GM12864 (cell line): ENCODE results near the gene CCDC146.
"Not testable (repeated sequence)": the region's sequence is repeated elsewhere in the genome, so short reads cannot be mapped to it uniquely, and the experiment has no call there.

ENCODE experiments used
- DNase-seq: peaks from one replicate; pipeline ENCODE4 v3.0.0-alpha.2; 2011; ENCODE audit warnings: low read depth
- H3K4me3 ChIP-seq: 2 replicates; pipeline ENCODE4 v1.5.1; 2011; ENCODE audit warnings: mild to moderate bottlenecking, low read depth, low read length, control low read depth
- CTCF ChIP-seq: IDR thresholded peaks from 2 replicates; pipeline ENCODE4 v1.5.1; 2011; ENCODE audit warnings: low read depth, mild to moderate bottlenecking, moderate library complexity, low read length, control low read depth, inconsistent platforms; ENCODE audit errors: missing control alignments

Gene CCDC146

GRCh38 chr7:77138668-77139067, 16.3 kb downstream of the CCDC146 start:
- H3K4me3 ChIP-seq, DNase-seq: not testable (repeated sequence)

GRCh38 chr7:77140291-77140690, 17.9 kb downstream of the CCDC146 start:
- not testable (repeated sequence) for H3K4me3 ChIP-seq, DNase-seq

- not testable (repeated sequence) for DNase-seq
These were observed 29.8 kb downstream of the CCDC146 start for GRCh38 chr7:77152232-77152631.

GRCh38 chr7:77154917-77155464, 32.6 kb downstream of the CCDC146 start:
- not testable (repeated sequence) for H3K4me3 ChIP-seq, DNase-seq

More at GRCh38 chr7:77152232-77152631, 29.8 kb downstream of the CCDC146 start:
- H3K4me3 ChIP-seq = not testable (repeated sequence)

- not testable (repeated sequence) for H3K4me3 ChIP-seq, DNase-seq
These were observed 33.4 kb downstream of the CCDC146 start for GRCh38 chr7:77155601-77156377.

- H3K4me3 ChIP-seq, DNase-seq: not testable (repeated sequence)
These were observed 34.6 kb downstream of the CCDC146 start for GRCh38 chr7:77157034-77157433.

- peak; percentile 15 for DNase-seq
- H3K4me3 ChIP-seq = no peak overlapping the region
These were observed 35.0 kb downstream of the CCDC146 start for GRCh38 chr7:77157446-77157845.

GRCh38 chr7:77171073-77171472, 48.7 kb downstream of the CCDC146 start:
- DNase-seq, H3K4me3 ChIP-seq: not testable (repeated sequence)

More at GRCh38 chr7:77157446-77157845, 35.0 kb downstream of the CCDC146 start:
- no peak for TF ChIP-seq CTCF

GRCh38 chr7:77172437-77173172, 50.2 kb downstream of the CCDC146 start:
- DNase-seq, H3K4me3 ChIP-seq: not testable (repeated sequence)

- not testable (repeated sequence) for H3K4me3 ChIP-seq, DNase-seq
These were observed 52.0 kb downstream of the CCDC146 start for GRCh38 chr7:77174418-77174817.

GRCh38 chr7:77175274-77175800, 52.9 kb downstream of the CCDC146 start:
- not testable (repeated sequence) for DNase-seq, H3K4me3 ChIP-seq

- DNase-seq, H3K4me3 ChIP-seq: not testable (repeated sequence)
These were observed 55.0 kb downstream of the CCDC146 start for GRCh38 chr7:77177321-77177904.

GRCh38 chr7:77178024-77178423, 55.6 kb downstream of the CCDC146 start:
- not testable (repeated sequence) for H3K4me3 ChIP-seq

More at GRCh38 chr7:77178024-77178423, 55.6 kb downstream of the CCDC146 start:
- not testable (repeated sequence) for DNase-seq
